Measurements from ENCODE around the gene DNAH8.

The DNAH8 gene

DNA sequence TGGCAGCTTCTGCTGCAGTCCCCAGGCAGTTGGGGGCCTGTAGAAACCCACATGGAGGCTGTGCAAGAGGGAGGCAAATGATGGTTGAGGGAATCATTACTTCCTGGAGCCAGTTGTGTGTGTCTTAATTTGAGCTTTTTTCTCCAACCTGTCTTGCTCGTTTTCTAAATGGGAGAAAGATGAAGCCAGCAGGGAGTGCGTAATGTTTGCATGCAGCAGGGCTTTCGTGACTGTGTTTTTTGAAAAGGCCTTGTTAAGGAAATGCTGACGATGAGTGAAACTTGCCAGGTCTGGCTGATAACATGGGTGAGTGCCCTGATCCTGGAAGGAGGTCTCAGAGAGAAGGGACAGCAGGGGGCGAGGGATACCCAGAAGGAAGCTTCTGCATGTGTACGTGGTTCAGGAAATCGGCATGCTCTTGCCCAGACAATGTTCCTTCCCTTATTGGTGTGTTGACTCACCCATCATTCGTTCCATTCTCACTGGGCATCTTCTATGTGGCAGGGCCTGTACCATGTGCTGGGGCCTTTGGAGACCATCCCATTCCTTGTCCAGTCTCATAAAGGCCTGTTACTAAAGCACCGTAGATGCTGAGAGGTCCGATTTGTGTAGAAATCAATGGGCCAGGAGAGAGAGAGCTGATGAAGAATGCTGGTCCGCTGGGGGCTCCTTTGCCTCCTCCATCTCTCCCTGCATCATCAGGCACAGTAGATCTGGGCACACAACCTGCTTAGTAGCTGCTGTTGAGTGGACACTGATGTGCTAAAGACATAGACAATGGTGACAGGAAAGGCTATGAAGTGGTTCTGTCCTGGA, 360.9 kb downstream of the DNAH8 start:
- no peak overlapping the region for H3K4me3 ChIP-seq (ENCODE audit: insufficient read depth, low read depth, low read length)
- no peak overlapping the region for H3K27ac ChIP-seq (ENCODE audit: insufficient read depth, low read depth, low read length, poor library complexity, severe bottlenecking)
- WGBS, 2 experiments, result 89 to 92% methylated on average over 11 of the region's 11 CpGs
- H3K27me3 ChIP-seq (ENCODE audit: control insufficient read depth, insufficient read depth, low read length, poor library complexity, severe bottlenecking), result no peaks in the 10 kb centered on the region
- no peaks in the 10 kb centered on the region for H3K36me3 ChIP-seq (ENCODE audit: control insufficient read depth, insufficient read depth, low read length)
- H3K9me3 ChIP-seq (ENCODE audit: control insufficient read depth, low read length), result no peaks in the 10 kb centered on the region
- no peaks in the 10 kb centered on the region for H3K4me1 ChIP-seq (ENCODE audit: control insufficient read depth, insufficient read depth, low read length)

DNA sequence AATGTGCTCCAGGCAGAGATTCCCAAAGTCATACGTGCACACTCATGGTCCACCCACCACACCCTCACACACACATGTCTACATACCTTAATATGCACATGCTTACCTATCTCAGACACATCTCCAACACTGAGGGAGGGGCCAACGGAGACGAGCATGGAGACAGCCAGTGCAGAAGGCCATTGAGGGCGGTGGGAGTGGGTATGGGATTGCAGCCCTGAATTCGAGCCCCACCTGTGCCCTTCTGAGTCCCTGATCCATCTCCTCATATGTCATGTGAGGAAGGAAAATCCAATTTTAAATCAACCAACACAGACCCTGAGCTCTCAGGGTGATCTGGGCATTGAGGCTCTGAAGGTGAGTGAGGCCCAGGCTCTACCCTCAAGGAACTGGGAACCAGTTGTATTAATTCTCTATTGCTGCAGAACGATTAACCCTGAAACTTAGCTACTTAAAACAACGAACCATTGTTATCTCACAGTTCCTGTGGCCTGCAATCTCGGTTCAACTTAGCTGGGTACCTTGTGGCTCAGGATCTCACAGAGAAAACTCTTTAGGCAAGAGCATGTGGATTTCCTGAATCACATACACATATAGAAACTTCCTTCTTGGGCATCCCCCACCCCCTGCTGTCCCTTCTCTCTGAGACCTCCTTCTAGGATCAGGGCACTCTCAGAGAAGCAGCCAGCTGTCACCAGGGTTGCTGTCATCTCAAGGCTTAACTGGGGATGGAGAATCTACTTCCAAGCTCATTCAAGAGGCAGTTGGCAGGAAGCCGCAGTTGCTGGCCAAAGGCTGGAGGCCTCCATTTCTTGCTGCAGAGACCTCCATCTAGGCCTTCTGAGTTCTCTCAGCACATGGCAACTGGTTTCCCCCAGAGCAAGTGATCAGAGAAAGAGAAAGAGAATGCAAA, 361.8 kb downstream of the DNAH8 start:
- H3K4me1 ChIP-seq (ENCODE audit: control insufficient read depth, insufficient read depth, low read length), result no peaks in the 10 kb centered on the region
- H3K36me3 ChIP-seq (ENCODE audit: control insufficient read depth, insufficient read depth, low read length), result no peaks in the 10 kb centered on the region
- H3K9me3 ChIP-seq (ENCODE audit: control insufficient read depth, low read length), result no peaks in the 10 kb centered on the region
- H3K27me3 ChIP-seq (ENCODE audit: control insufficient read depth, insufficient read depth, low read length, poor library complexity, severe bottlenecking), result no peaks in the 10 kb centered on the region
- H3K27ac ChIP-seq (ENCODE audit: insufficient read depth, low read depth, low read length, poor library complexity, severe bottlenecking), result no peak overlapping the region
- H3K4me3 ChIP-seq (ENCODE audit: insufficient read depth, low read depth, low read length), result no peak overlapping the region
- WGBS, 2 experiments, result 85 to 89% methylated on average over 9 of the region's 9 CpGs

DNA sequence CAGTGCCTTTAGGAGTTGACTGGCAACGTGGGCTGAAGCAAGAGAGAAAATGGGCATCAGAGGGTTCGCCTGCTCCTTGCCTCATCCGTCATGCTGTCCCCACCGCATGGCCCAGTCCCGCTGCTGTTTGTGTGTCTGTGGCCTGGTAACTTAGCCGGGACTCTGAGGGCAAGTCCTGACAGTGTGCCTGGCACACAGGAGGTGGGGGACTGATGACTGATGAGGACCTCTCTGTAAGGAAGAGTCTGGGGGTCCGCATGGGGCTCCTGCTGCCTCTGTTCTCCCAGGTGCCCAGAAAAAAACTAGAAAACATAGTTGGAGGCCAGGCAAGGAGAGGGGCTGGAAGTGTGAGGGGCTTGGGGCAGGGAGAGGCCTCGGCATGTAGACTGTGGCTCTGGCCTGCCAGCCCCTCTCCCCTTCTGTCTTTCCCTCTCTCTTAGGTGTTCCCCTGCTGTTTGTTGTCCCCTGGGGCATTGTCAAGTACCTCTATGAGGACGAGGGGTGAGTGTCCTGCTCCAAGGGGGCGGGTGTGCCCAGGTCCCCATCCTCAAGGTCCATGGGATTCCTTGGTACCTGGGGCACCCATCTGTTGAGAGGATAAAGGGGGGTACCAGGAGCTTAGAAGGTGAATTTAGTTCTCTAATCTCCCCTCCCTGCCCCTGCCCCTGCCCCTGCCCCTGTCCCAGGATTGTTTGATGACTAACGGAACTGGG, 362.9 kb downstream of the DNAH8 start:
- Histone ChIP-seq H3K9me3 (ENCODE audit: control insufficient read depth, low read length) (no peaks in the 10 kb centered on the region), H3K27me3 (ENCODE audit: control insufficient read depth, insufficient read depth, low read length, poor library complexity, severe bottlenecking) (no peaks in the 10 kb centered on the region), H3K4me3 (ENCODE audit: insufficient read depth, low read depth, low read length) (no peak overlapping the region), H3K36me3 (ENCODE audit: control insufficient read depth, insufficient read depth, low read length) (no peaks in the 10 kb centered on the region), H3K27ac (ENCODE audit: insufficient read depth, low read depth, low read length, poor library complexity, severe bottlenecking) (no peak overlapping the region), H3K4me1 (ENCODE audit: control insufficient read depth, insufficient read depth, low read length) (no peaks in the 10 kb centered on the region)
- 91 to 93% methylated on average over 11 of the region's 11 CpGs for WGBS, 2 experiments

DNA sequence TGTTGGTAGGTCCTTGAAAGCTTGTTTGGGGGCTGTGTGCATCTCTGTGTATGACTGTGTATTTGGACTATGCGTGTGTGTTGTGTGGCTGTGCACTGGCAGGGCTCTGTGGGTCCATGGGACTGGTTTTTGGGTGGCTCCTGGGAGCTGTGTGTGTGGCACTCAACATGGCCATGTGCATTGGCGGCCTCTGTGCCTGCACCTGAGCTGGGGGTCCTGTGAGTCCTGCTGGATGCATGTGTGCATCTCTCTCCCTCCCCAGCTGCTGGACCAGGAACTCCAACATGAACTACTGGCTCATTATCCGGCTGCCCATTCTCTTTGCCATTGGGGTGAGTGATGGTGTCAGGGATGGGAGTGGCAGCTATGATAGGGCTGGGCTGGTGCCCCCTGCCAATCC, 363.6 kb downstream of the DNAH8 start:
- no peaks in the 10 kb centered on the region for H3K36me3 ChIP-seq (ENCODE audit: control insufficient read depth, insufficient read depth, low read length)

DNA sequence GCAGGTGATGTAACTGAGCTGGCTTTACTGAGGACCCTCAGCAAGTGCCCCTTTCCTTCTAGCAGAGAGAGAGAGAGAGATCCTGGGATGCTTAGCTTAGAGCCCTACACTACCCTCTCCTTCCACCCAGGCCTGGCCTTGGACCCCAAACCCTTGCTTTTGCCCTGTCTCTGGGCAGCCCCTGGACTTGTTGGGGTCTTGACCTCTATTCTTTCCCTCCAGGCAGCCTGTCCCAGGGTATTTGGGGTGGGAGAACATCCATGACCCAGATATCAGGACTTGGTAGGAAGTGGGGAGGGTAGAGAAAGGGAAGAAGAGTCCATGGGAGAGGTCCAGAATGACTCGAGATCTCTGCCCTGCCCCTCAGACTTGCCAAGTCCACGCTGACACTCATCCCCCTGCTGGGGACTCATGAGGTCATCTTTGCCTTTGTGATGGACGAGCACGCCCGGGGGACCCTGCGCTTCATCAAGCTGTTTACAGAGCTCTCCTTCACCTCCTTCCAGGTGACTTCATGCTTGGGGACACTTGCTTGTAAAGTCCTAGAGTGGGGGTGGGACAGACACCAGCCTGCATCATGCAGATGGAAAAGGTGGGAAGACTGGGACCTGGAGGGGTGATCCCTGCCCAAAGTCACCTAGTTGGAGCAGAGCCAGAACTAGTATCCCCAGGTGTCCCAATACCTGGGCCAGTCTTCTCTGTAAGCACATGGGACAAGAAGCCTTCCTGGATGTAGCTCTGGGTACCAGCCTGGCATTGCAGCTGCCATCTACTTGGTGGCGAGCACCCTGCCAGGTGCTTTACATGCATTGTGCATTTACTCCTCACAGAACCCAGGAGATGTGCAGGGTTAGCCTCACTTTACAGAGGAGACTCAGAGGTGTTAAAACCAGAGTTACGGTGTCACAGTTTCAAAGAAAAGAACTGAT, 364.4 kb downstream of the DNAH8 start:
- H3K4me1 ChIP-seq (ENCODE audit: control insufficient read depth, insufficient read depth, low read length), result no peaks in the 10 kb centered on the region
- no peaks in the 10 kb centered on the region for H3K9me3 ChIP-seq (ENCODE audit: control insufficient read depth, low read length)
- H3K36me3 ChIP-seq (ENCODE audit: control insufficient read depth, insufficient read depth, low read length), result no peaks in the 10 kb centered on the region
- H3K27ac ChIP-seq (ENCODE audit: insufficient read depth, low read depth, low read length, poor library complexity, severe bottlenecking), result no peak overlapping the region
- WGBS, 2 experiments, result 89 to 90% methylated on average over 8 of the region's 8 CpGs
- no peaks in the 10 kb centered on the region for H3K27me3 ChIP-seq (ENCODE audit: control insufficient read depth, insufficient read depth, low read length, poor library complexity, severe bottlenecking)
- no peak overlapping the region for H3K4me3 ChIP-seq (ENCODE audit: insufficient read depth, low read depth, low read length)

More for the DNA sequence above, 363.6 kb downstream of the DNAH8 start:
- Histone ChIP-seq H3K9me3 (ENCODE audit: control insufficient read depth, low read length) (no peaks in the 10 kb centered on the region), H3K27me3 (ENCODE audit: control insufficient read depth, insufficient read depth, low read length, poor library complexity, severe bottlenecking) (no peaks in the 10 kb centered on the region), H3K4me3 (ENCODE audit: insufficient read depth, low read depth, low read length) (no peak overlapping the region), H3K27ac (ENCODE audit: insufficient read depth, low read depth, low read length, poor library complexity, severe bottlenecking) (no peak overlapping the region), H3K4me1 (ENCODE audit: control insufficient read depth, insufficient read depth, low read length) (no peaks in the 10 kb centered on the region)
- 92 to 97% methylated on average over 3 of the region's 3 CpGs for WGBS, 2 experiments

Measured in ectodermal cell (in vitro differentiated cells).